Dermis blood vessel endothelial cell (primary cell): ENCODE measurements around the gene CD99L2. TPM values are rescaled to one million over a fixed set of nuclear protein-coding genes. Genes with fewer than 3 reads are reported as not detected.

Source experiments
- DNase-seq: peaks from one replicate; pipeline ENCODE4 v3.0.0; 2010
- total RNA-seq: library from RNA; depleted of rRNA; stranded (reverse); fragments of >200 nt; gene quantifications from 2 replicates; pipeline ENCODE4 v1.2.3, GENCODE V29; 2014

Gene CD99L2
- total RNA-seq, 1 donor from 2014 or later, result 31.1 TPM

DNA sequence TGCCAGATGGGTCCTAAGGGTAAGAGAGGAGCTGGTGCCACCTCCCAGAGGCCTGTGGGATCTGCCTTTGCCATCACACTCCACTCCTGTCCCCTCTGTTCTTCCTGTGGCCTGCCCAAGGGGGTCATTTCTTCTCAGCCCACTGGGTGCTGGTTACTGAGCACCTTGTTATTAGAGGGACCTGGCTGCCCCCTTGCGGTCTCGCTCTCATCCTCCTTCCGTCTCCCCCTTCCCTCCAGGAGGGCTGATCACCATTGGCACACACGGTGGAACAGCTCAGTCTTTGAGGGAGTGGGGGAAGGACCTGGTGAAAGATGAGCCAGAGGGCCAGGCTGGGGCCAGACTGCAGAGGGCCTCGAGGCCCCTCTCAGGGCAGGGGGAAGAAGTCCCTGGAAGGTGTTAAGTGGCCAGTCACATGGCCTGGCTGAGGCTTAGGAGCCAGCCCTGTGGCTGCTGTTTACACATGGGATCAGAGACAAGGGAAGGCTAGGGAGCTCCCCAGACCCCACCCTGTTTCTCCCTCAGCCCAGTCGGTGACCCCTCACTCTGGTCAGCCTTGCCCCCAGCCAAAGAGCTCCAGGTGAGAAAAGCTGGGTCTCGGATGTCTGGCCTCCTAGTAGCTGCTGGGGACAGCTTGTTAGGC, 137.2 kb downstream of the CD99L2 start:
- no peak for DNase-seq

- no peak for DNase-seq
Observed at GRCh38 chrX:150759568-150760416, 138.7 kb downstream of the CD99L2 start.

DNA sequence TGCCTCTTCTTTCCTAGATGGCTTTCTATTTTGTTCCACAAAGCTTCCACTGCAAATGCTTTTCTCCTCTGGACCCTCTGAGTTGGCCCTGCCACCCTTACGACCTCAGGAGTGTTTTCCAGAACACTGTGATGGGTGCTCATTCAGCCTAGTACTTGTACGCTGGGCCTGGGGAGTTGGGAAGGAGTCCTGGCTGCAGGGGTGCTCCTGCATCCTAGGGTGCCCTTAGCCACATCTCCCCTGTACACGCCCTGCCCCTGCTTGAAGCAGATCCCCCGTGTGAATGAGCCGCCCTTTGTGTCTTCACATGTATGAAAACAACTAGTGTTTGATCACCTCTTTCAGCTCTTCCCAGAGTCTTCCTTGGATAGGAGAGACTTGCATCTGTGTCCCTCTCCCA, 141.1 kb downstream of the CD99L2 start:
- no peak for DNase-seq

DNA sequence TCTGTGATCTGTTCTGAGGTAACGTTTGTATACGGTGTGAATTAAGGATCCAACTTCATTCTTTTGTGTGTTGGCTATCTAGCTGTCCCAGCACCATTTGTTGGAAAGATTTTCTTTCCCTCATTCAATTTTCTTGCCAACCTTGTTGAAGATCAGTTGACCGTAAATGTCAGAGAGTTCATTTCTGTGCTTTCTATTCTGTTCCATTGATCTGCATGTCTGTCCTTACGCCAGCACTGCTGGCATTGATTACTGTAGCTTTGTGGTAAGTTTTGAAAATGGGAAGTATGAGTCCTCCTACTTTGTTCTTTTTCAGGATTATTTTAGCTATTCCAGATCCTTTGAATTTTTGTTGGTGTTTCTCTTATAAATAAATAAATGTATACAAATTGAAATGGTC, 144.5 kb downstream of the CD99L2 start:
- DNase-seq, result no peak

- no peak for DNase-seq
Observed at GRCh38 chrX:150753357-150753756, 145.1 kb downstream of the CD99L2 start.

GRCh38 chrX:150752124-150752523, 146.3 kb downstream of the CD99L2 start:
- no peak for DNase-seq

- DNase-seq, result no peak
Observed at GRCh38 chrX:150736475-150736874, 162.0 kb downstream of the CD99L2 start.

DNA sequence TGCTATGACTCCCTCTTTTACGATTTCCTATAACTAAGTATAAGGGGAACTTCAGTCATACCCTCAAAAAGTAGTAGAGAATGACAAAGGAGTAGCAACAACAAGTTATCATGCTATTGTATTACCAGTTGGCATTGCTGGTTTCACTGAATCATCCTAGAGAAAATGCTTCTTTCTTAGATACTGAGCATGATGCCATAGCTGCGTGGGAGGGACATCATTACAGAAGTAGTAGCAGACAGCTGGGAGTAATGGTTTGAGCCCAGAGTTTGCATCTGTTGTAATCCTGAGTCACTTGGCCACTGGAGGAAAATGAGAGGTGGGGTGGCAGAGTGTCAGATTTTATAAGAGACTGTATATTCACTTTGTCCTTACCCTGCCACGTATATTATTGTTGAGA, 166.7 kb downstream of the CD99L2 start:
- DNase-seq, result peak; percentile 22

DNA sequence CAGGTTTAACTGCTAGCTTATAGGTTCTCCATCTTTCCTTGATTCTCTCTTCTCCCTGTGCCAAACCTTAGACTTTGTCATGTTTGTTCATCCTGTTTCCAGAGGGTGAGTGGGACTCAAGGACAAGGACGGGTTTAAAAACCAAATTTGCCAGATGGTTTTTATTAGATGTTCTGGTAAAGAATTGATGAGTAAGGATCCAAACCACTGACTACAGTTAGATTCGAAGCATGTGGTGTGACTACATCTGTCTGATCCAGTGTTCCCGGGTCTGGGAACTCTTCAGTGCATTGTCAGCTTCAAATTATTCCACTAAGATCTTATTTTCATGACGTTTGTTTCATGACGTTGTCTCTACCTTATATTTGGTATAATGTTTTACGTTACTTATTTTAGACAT, 167.7 kb downstream of the CD99L2 start:
- DNase-seq, result no peak

- no peak for DNase-seq
Observed at GRCh38 chrX:150729956-150730355, 168.5 kb downstream of the CD99L2 start.

- DNase-seq, result no peak
Observed at GRCh38 chrX:150719621-150720020, 178.8 kb downstream of the CD99L2 start.

Other genes with a start within 250 kb of the CD99L2 start
- gene MTMR1, start 205.3 kb downstream of the CD99L2 start, total RNA-seq, result 15.1 and 17.4 TPM in 2 replicates
- 28.4 and 35.9 TPM in 2 replicates for gene HMGB3, start 84.7 kb upstream of the CD99L2 start, total RNA-seq